Measurements from ENCODE around the gene SLCO2A1.

SLCO2A1 gene

DNA sequence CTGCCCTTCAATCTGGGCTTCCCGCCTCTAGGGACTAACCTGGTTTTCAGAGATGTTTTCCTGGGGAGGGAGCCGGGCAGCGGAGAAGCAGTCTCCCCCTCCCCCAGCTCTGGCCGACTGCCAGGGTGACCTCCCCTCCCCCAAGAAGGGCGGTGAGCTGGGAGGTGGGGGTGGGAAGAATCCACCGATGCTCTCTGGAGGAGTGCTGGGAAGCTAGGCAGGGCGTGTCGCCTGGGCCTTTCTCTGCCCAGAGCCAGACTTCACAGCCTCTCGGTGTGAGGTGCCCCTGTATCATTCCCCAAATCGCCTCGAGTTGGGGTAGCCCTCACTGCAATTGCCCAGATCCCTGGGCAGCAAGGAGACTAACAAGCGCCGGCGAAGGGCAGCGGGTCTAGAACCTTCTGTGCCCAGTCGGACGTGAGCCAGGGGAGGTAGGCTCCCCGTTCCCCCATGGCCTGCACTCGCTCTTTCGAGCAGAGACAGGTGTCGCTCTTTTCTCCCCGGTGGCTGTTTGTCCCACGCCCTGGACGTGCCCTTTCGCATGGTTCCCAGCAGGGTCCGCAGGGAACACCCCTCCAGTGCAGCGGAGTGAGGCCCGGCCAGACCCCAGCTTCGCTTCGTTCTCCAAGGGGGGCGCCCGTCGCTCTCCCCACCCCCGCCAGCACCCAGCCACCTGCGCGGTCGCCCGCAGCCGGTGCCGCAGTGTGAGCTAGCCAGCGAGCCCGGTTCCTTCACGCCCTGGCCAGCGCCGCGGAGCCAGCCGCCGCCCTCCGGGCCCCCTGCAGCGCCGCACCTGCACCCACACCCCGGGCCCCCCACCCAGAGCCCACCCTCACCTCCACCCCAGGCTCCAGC is 135.1 kb downstream of the SLCO2A1 start:
- no peak for DNase-seq

- peak; percentile 41 for DNase-seq
These were observed 135.9 kb downstream of the SLCO2A1 start for GRCh38 chr3:133893683-133894352.

GRCh38 chr3:133892541-133893231 is 137.0 kb downstream of the SLCO2A1 start:
- peak; percentile 49 for DNase-seq

DNA sequence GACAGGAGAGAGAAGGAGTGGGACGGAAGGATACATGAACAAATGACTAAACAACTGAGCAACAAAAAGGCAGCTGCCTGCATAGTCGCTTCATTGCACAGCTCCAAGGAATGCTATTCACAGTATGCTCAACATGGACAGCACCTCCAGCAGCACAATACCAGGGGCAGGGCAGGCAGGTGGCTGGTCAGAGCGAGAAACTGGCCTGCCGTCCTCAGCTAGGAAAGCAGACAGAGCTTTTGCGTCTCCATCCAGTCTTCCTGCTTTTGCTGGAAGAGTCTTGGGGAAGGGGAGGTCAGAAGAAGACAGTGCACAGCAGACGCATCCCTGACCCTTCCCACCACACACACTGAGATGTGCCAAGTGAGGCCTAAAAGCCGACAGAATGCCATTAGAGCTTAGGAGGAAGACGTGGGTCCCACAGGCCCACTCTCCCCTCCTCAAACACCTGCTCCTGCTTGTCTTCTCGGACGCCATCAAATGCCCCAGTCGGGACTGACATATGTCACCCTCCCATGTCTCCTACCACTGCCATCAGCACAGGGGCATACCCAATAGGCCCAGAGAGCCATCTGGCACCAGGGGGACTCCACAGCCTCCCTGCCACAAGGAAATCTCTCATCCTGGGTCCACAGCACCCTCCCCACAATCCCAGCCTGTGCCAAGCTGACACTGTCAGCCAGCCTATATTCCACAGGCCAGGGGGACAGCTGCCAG is 137.9 kb downstream of the SLCO2A1 start:
- no peak for DNase-seq

- DNase-seq: no peak
These were observed 138.6 kb downstream of the SLCO2A1 start for GRCh38 chr3:133890972-133891644.

- DNase-seq: no peak
These were observed 139.7 kb downstream of the SLCO2A1 start for GRCh38 chr3:133890037-133890436.

DNA sequence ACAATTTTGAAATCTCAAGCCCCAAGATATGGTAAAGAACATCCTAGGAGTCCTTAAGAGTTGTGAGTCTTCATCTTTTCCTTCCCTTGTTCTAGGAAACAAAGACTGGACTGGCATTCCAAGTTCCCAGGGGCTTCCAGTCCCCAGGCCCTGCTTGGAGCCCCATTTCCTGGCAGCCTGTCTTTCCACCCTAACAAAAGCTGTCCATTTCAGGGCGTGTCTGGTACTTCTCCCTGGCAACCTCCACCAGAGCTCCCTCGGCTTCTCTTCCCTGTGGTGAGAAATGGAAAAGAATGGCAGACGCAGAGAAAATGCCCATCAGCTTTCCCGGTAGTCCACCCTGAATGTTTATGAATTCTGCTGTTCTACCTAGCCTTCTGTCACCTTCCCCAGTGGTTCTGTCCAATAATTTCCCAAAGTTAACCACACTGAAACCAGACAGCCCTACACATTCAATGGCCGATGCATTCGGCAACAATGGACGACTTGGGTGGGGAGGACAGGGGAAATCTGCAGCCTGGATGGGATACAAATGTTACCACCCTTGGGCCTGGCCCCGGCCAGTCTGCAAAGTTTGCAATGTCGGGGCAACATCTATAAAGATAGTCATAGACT is 140.9 kb downstream of the SLCO2A1 start:
- no peak for DNase-seq

- DNase-seq: no peak
These were observed 141.7 kb downstream of the SLCO2A1 start for GRCh38 chr3:133887803-133888703.

DNA sequence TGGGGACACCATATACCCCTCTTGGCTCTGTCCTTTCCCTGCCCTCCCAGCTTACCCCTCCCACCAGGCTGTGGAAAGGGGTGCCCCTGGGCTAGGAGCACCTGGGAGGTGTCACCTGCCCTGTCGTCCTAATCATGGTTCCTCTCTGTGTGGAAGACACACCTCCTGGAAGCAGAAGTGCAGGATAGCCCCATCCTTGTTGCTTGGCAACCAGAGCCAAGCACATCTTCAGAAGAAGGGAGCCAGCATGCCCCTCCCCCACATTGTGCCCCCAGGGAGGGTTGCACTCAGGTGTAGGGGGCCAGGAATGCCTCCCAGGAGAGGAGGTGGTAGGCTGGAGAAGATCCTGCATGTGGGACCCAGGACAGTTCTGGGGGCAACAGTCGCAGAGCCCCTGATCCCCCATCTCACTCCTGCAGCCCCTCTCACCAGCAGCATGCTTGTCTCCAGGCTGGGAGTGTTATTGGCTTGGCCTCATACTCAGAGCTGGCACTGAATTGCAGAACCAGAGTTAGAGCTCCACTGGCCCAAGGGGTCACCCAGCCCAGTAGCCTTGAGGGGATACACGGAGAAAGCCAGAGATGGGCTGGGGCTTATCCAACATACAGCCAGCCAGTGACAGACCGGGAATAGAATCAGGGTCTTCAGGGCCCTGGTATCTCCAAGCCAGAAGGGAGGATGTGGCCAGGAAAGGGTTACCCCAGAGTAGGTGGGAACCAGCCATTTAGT is 142.5 kb downstream of the SLCO2A1 start:
- DNase-seq: peak; percentile 34

DNA sequence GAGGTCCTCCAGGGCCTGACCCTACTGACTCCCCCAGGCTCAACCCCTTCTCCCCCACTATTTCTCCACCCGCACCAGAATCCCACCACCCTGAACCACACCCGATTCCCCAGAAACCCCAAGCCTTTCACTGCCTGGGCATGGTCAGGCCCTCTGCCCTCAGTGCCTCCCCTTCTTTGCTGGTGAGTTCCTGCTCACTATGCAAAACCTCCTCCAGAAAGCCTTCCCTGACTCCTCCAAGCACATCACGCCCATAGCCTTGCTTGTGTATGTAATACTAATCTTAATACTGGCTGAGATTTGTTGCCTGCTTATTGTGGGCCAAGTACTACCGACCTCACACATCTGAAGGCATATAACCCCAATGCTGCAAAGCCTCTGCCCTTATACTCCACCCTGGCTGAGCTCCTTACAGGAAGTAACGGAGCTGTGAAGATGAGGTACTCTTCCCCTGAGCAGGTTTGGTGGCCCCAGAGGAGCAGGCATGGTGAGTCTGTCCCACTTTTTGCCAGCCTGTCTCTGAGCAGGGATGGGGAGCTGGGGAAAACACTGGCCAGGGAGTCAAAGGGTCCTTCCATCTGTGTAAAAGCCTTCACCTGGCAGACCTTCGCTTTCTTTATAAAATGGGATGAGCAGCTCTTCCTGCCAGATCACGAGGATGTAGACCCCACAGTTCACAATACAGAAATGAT is 143.5 kb downstream of the SLCO2A1 start:
- no peak for DNase-seq

GRCh38 chr3:133884887-133885711 is 144.6 kb downstream of the SLCO2A1 start:
- DNase-seq: peak; percentile 38

- no peak for DNase-seq
These were observed 145.5 kb downstream of the SLCO2A1 start for GRCh38 chr3:133884054-133884886.

DNA sequence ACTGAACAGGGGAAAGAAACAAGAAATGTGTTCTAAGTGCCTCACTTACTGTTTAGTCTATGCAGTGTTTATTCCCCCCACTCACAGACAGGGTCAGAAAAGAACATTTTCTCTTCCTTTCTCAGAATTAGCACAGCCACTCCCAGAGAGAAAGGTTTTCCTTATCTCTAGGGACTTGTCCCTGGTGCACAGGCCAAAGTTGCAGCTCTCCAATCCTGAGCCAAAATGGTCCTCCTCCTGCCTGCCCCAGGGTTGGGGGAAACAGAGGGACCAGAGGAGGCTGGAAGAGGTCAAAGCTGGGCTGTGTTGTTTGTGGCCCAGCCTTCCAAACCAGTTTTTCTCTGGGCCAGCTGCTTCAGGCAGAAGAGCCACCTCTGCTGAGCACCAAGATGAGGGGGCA is 146.1 kb downstream of the SLCO2A1 start:
- no peak for DNase-seq

DNA sequence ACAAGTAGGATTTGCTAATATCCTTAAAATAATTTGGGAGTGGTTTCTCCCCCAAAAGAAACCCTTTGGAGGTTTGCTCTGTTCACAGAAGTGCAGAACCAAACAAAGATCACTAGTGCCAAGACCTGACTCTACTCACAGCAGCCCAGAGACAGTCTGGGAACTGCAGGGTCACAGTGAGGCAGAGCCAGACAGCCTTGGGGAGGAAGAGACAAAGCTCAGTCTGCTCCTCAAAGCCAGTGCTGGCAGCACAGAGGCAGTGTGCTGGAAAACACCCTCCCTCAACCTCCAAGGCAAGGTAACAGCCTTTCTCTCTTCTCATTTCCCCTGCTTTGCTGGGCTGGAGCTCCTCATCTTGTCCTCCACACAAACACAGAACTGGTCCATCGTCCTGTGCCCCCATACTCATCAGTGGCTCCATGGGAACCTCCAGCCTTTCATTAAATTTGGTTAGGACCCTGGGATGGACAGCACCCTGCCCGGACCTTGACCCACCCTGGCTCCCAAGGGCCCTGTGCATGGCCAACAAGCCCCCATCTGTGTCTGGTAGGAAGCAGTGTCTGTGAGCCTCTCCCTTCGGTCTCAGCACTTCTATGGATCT is 146.6 kb downstream of the SLCO2A1 start:
- peak; percentile 40 for DNase-seq

DNA sequence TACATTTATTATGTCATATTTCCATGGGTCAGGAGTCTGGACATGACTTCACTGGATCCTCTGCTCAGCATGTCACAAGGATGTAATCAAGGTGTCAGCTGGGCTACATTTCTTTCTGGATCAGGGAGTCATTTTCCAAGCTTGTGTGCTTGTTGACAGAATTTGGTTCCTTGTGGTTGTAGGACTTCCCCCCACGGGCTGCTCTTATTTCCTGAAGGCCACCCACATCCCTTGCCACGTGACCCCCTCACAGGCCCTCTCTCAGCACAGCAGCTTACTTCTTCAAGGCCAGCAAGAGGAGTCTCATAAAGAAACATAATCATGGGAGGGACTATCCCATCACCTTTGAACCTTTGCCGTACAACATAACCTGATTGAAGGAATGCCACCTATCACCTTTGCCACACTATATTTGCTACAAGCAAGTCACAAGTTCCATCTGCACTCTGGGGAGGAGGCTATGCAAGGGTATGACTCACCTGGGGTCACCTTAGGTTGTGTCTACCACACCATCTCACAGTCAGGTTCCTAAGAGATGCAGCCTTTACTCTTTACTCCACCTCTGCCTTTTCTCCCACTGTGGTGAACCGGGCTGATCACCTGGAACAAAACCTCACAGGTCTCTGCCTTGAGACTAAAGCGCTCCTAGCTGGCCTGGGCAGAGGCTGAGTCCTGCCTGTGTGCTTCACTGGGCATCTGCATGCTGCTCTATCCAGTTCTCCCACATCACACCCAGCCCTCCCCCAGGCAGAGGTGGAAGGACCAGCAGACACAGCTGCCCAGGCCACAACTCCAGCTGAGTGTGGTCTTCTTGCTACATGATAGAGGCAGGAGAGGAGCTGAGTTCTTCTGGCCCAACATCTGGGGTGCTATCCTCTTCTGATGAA is 147.5 kb downstream of the SLCO2A1 start:
- peak; percentile 50 for DNase-seq

GRCh38 chr3:133881492-133881891 is 148.2 kb downstream of the SLCO2A1 start:
- DNase-seq: peak; percentile 32
